Smooth muscle cell (in vitro differentiated cells): ENCODE results near the gene RAD51B. TPM values are rescaled to one million over a fixed set of nuclear protein-coding genes. Genes with fewer than 3 reads are reported as not detected.
A peak's percentile ranks its signal among the peaks of the same experiment; 100 is the strongest.

ENCODE experiments used
- DNase-seq: peaks from one replicate; lab custom pipeline; 2025; ENCODE audit not compliant: unreplicated experiment; lab: John Stamatoyannopoulos, UW
- H2AFZ ChIP-seq: fragments of 200-600 bp; sonication (generic); 2 replicates; pipeline ENCODE4 v1.6.0; 2016; ENCODE audit warnings: antibody characterized with exemption, low read depth, mild to moderate bottlenecking
- H3F3A ChIP-seq: fragments of 200-600 bp; sonication (generic); 2 replicates; pipeline ENCODE4 v1.6.0; 2017; ENCODE audit warnings: antibody characterized with exemption, low read depth
- H3K27ac ChIP-seq: fragments of 200-600 bp; sonication (generic); 2 replicates; pipeline ENCODE4 v1.5.1; 2016; ENCODE audit warnings: low read depth, mild to moderate bottlenecking
- H3K27me3 ChIP-seq: fragments of 200-600 bp; sonication (generic); 2 replicates; pipeline ENCODE4 v1.6.1; 2016; ENCODE audit warnings: low read depth, mild to moderate bottlenecking
- H3K36me3 ChIP-seq: fragments of 200-600 bp; sonication (generic); 2 replicates; pipeline ENCODE4 v1.5.1; 2016; ENCODE audit warnings: low read depth
- H3K4me1 ChIP-seq: fragments of 200-600 bp; sonication (generic); 2 replicates; pipeline ENCODE4 v1.5.1; 2016; ENCODE audit warnings: low read depth
- H3K4me2 ChIP-seq: fragments of 200-600 bp; sonication (generic); 2 replicates; pipeline ENCODE4 v1.6.0; 2016; ENCODE audit warnings: mild to moderate bottlenecking
- H3K4me3 ChIP-seq: fragments of 200-600 bp; sonication (generic); 2 replicates; pipeline ENCODE4 v1.5.1; 2016; ENCODE audit warnings: mild to moderate bottlenecking
- H3K79me2 ChIP-seq: fragments of 200-600 bp; sonication (generic); 2 replicates; pipeline ENCODE4 v1.6.0; 2016; ENCODE audit warnings: low read depth, mild to moderate bottlenecking
- H3K9ac ChIP-seq: fragments of 200-600 bp; sonication (generic); 2 replicates; pipeline ENCODE4 v1.6.0; 2016; ENCODE audit warnings: low read depth
- H3K9me3 ChIP-seq: fragments of 200-600 bp; sonication (generic); replicated peaks from 2 replicates; pipeline ENCODE4 v1.5.1; 2016; ENCODE audit warnings: low read depth
- H4K20me1 ChIP-seq: fragments of 200-600 bp; sonication (generic); 2 replicates; pipeline ENCODE4 v1.6.0; 2016; ENCODE audit warnings: low read depth
- WGBS: methylation state at CpG from one replicate; pipeline ENCODE4 v1.1.7; 2016; ENCODE audit warnings: low lambda C conversion rate; 5-methylcytosine and 5-hydroxymethylcytosine counted together
- polyA plus RNA-seq: library from polyadenylated mRNA; unstranded; fragments of >200 nt; fragmentation: Nextera tagmentation; extraction: Ambion mirVana; gene quantifications from 2 replicates; pipeline ENCODE4 v1.2.1, GENCODE V29; 2016
- total RNA-seq: library from RNA; depleted of rRNA; stranded (reverse); fragments of >200 nt; gene quantifications from 2 replicates; pipeline ENCODE4 v1.2.3, GENCODE V29; 2014
- TF ChIP-seq, protein P1 (sequence below): fragments of 200-600 bp; sonication (generic); IDR thresholded peaks from 2 replicates; pipeline ENCODE4 v1.5.1; 2017; ENCODE audit warnings: borderline replicate concordance, mild to moderate bottlenecking, antibody characterized with exemption; ENCODE audit not compliant: insufficient read depth, poor library complexity, severe bottlenecking

The RAD51B gene
- total and polyA plus RNA-seq, 2 experiments from 2014 or later, result 4.6 to 5.3 TPM

DNA sequence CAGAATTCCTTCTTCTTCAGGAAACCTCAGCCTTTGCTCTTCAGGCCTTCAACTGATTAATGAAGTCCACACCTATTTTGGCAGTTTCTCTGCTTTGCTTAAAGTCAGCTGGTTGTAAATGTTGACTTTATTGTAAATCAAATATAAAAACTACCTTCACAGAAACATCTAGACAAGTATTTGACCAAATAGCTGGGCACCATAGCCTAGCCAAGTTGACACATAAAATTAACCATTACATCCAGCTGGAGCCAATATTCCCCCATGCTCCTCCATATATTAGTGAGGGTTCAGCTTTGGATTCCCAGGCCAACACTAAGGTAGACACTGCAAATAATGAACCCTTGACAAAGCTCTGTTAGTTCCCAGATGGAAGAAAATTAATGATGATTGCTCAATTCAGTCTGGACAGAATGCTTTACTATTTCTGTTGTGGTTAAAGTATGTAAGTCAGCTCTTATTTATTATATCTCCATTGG is 847.8 kb downstream of the RAD51B start:
- H3K4me2 ChIP-seq, result peak overlapping the region; percentile 26
- no peaks in the 10 kb centered on the region for H3K27me3 ChIP-seq
- H3K9me3 ChIP-seq, result no peaks in the 10 kb centered on the region
- no peaks in the 10 kb centered on the region for H3K36me3 ChIP-seq
- H3K79me2 ChIP-seq, result no peaks in the 10 kb centered on the region
- H3F3A ChIP-seq, result peaks cover 13% of the 10 kb centered on the region
- H3K9ac ChIP-seq, result no peak overlapping the region
- no peaks in the 10 kb centered on the region for H4K20me1 ChIP-seq
- H2AFZ ChIP-seq, result peak overlapping the region; percentile 10
- H3K4me1 ChIP-seq, result peaks cover 7% of the 10 kb centered on the region
- peak overlapping the region; percentile 75 for H3K27ac ChIP-seq
- DNase-seq, result no peak
- no peak overlapping the region for H3K4me3 ChIP-seq
- TF ChIP-seq, protein P1, sequence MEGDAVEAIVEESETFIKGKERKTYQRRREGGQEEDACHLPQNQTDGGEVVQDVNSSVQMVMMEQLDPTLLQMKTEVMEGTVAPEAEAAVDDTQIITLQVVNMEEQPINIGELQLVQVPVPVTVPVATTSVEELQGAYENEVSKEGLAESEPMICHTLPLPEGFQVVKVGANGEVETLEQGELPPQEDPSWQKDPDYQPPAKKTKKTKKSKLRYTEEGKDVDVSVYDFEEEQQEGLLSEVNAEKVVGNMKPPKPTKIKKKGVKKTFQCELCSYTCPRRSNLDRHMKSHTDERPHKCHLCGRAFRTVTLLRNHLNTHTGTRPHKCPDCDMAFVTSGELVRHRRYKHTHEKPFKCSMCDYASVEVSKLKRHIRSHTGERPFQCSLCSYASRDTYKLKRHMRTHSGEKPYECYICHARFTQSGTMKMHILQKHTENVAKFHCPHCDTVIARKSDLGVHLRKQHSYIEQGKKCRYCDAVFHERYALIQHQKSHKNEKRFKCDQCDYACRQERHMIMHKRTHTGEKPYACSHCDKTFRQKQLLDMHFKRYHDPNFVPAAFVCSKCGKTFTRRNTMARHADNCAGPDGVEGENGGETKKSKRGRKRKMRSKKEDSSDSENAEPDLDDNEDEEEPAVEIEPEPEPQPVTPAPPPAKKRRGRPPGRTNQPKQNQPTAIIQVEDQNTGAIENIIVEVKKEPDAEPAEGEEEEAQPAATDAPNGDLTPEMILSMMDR, result no peak

DNA sequence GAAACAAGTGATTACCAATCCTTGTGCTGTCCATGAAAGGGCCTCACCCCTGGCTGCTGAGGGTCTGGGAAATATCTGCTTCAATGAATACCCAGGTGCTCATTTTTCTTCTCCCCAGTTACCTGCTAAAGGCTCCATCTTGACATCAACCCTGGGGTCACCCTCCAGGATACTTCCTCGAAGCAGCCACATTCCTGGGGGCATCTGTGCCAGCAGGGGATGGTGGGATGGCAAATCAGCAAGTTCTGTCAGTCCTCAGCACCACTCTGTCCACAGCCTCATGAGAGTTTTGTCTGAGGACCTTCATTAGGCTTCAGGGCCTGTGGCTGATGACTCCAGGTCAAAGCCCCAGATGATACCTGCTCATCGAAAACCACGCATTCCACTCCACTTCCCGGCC is 848.4 kb downstream of the RAD51B start:
- Histone ChIP-seq H3K4me2 (peak overlapping the region; percentile 26), H3K4me1 (peaks cover 7% of the 10 kb centered on the region), H2AFZ (peak overlapping the region; percentile 10), H3K9me3 (no peaks in the 10 kb centered on the region), H3K27ac (peak overlapping the region; percentile 75), H3K9ac (no peak overlapping the region), H3F3A (peaks cover 13% of the 10 kb centered on the region), H3K4me3 (no peak overlapping the region), H4K20me1 (no peaks in the 10 kb centered on the region), H3K36me3 (no peaks in the 10 kb centered on the region), H3K27me3 (no peaks in the 10 kb centered on the region), H3K79me2 (no peaks in the 10 kb centered on the region)
- no peak for DNase-seq
- WGBS, result 94% methylated on average over 4 of the region's 4 CpGs
- TF ChIP-seq, protein P1, result no peak

DNA sequence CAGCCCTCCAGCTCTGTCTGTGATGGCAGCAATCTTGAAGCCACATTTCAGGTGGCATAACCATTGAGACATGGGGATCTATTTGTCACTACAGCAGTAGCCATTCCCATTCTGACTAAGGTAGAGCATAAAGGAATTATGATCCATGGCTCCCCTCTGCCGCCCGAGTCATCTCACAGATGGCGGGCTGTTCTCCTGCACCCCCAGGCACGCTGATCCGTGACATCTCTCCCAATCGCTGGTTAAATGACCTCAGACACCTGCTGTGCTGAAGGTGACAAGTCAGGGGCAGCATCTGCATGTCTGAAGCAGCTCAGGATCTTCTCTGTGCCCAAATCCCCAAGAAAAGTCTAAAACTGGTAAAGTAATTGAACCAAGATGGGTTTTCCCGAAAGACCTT is 849.0 kb downstream of the RAD51B start:
- peaks cover 7% of the 10 kb centered on the region for H3K4me1 ChIP-seq
- H3K79me2 ChIP-seq, result no peaks in the 10 kb centered on the region
- TF ChIP-seq, protein P1, result no peak
- H4K20me1 ChIP-seq, result no peaks in the 10 kb centered on the region
- H3K27ac ChIP-seq, result peak overlapping the region; percentile 75
- H3K4me3 ChIP-seq, result no peak overlapping the region
- no peak overlapping the region for H3K9ac ChIP-seq
- H2AFZ ChIP-seq, result no peak overlapping the region
- no peak overlapping the region for H3K4me2 ChIP-seq
- H3K27me3 ChIP-seq, result no peaks in the 10 kb centered on the region
- peaks cover 14% of the 10 kb centered on the region for H3F3A ChIP-seq
- WGBS, result 78% methylated on average over 7 of the region's 7 CpGs
- H3K36me3 ChIP-seq, result no peaks in the 10 kb centered on the region
- no peak for DNase-seq
- H3K9me3 ChIP-seq, result no peaks in the 10 kb centered on the region

DNA sequence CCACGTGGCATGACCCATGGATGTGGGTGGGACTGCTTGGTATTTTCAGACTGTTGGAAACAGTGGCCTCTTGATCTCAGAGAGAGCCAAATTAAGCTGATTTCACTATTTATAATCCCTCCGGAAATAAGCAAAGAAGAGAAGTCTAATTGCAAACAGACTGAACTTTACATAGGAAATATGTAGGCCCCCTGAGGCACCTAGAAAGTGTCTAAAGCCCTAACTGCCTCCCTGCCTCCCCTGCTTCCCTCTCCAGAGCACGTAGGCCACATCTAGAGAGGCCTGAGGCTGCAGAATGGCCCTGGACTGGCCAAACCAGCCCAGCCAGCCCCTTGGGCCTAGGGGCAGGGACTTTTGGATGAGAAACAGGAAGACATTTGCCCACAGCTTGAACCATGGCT is 849.5 kb downstream of the RAD51B start:
- Histone ChIP-seq H3K4me2 (peak overlapping the region; percentile 35), H3K27ac (peak overlapping the region; percentile 75)

More for the DNA sequence above, 849.5 kb downstream of the RAD51B start:
- Histone ChIP-seq H3K9me3 (no peaks in the 10 kb centered on the region), H3K27me3 (no peaks in the 10 kb centered on the region), H3F3A (peaks cover 15% of the 10 kb centered on the region), H3K4me1 (peaks cover 7% of the 10 kb centered on the region), H3K36me3 (no peaks in the 10 kb centered on the region), H2AFZ (no peak overlapping the region), H3K9ac (no peak overlapping the region), H3K79me2 (no peaks in the 10 kb centered on the region), H3K4me3 (no peak overlapping the region), H4K20me1 (no peaks in the 10 kb centered on the region)
- 23% methylated on average over 3 of the region's 3 CpGs for WGBS
- TF ChIP-seq, protein P1, result no peak
- DNase-seq, result no peak
